IPS-11a (cell line): ENCODE results near the gene TMEM255B.
"Not testable (repeated sequence)": the region's sequence is repeated elsewhere in the genome, so short reads cannot be mapped to it uniquely, and the experiment has no call there.

Source experiments
- H3K4me3 ChIP-seq: one replicate; pipeline ENCODE4 v1.5.1; 2013; ENCODE audit warnings: low read depth, low read length, control low read depth

The TMEM255B gene

DNA sequence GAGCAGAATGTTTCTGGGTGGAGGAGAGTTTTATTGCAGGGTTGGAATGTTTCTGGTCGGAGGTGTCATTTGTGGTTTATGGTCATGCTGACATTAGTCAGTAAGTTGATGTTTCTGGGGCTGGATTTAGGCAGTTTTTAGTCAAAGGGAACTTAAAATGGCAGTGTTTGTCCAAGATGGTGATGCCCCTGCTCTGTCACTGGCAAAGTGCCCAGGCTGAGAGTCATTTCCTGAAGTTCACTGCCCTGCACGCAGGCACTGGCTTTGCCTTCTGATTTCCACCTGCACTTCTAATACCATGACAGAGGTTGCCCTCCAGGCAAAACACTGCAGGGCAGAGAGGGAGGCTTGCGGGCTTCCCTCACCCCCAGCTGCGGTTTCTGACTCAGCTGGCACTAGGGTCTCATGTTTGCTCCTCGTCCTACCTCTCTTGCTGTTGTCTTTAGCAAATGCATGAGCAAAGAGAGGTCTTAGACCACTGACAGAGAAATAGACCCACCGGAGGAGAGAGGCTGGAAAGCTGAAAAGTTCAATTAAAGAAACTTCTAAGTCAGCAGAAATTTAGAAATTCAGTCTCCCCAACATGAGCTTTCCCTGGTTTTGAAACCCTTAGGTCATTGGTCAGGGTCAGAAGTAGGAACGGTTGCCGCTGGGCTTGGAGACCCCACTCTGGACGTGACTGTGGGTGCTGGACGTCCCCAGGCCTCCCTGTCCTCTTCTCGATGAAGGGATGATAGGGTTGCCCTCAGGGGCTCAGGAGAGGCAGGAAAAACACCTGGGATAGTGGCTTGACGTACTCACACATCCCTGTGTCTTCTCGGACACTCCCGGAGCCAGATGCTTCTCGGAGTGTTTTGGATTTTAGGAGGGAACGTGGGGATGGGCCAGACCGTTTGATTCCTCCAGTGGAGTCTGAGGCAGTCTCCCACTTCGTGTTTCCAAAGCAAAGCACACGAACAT lies 26.3 kb downstream of the TMEM255B start:
- no peak overlapping the region for H3K4me3 ChIP-seq

DNA sequence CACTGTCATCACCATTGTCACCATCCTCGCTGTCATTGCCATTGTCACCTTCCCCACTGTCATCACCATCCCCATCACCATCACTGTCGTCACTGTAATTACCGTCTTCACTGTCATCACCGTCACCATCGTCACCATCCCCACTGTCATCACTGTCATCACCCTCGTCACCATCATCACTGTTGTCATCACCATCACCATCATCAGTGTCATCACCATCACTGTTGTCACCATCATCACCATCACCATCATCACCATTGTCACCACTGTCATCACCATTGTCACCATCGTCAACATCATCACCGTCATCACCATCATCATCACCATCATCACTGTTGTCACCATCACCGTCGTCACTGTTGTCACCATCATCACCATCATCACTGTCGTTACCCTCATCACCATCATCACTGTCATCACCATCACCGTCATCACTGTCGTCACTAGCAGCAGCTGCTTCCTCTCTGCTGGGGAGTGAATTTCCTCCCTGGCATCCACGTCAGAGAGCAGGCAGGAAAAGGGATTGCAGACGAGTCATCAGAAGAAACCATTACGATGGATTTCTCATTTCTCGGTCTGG lies 27.3 kb downstream of the TMEM255B start:
- no peak overlapping the region for H3K4me3 ChIP-seq

DNA sequence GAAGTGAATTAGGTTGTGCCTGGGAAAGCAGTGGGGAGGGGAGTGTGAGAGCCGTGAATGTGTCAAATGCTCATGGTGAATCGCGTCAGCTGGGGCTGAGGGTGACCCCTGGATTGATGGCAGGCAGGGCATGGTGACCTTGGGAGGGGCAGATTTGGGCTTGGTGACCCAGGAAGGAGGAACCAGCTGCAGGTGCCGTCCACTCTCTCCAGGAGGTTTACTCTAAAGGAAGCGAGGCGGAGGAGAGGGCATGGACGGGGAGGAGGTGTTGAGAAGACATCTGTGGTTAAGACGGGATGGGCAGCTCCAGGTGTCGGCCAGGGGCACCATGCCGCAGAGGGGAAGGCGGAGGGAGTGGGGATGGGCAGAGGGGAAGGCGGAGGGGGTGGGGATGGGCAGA lies 28.7 kb downstream of the TMEM255B start:
- H3K4me3 ChIP-seq = no peak overlapping the region

DNA sequence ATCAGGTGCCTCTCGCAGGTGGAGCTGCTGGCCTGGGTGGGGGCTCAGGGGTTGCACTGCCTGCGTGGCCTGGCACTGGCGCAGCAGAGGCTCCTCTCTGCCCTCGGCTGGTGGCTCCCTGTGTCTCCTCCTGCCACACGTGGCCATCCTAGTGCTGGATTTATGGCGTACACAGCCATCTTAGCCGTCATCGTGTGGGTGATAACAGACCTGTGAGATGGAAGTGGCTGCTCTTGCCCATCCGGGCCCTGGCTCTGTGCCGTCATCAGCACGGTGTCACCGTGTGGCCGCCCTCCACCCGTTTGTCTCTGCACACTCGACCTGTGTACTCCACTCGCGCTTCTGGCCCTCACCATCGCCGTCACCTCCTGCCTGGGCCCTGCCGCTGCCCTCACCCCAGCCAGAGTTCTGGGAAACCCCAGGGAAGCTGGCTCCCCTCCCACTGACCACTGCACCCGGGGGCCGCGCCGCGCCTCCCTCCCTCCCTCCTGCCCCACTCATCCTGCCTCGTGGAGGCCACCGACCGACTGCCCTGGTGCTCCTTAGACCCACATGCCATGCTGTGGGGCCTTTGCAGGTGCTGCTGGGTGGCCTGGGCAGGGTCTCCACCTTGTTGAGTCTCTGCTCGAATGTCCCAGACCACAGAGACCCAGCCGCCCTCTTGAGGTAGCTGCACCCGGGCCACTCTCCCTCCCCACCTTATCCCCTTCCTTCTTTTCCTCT lies 29.5 kb downstream of the TMEM255B start:
- H3K4me3 ChIP-seq = no peak overlapping the region

DNA sequence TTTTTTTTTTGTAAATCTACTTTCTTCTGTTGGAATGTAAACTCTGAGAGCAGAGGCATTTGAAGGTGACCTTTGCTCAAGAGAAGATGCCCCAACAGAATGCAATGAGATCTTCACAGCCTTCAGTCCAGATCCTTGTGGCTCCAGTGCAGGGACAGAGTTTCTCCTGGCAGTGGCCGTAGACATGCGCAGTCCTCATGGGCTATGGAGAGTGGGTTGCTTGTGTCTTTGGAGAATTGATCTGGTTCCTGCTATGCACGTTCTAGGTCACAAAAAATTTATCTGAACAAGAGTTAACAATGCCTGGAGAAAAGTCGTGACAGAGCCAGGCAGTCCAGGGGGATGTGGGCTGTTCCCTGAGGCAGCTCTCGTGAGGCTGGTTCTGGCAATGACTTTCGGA lies 30.1 kb downstream of the TMEM255B start:
- no peak overlapping the region for H3K4me3 ChIP-seq

DNA sequence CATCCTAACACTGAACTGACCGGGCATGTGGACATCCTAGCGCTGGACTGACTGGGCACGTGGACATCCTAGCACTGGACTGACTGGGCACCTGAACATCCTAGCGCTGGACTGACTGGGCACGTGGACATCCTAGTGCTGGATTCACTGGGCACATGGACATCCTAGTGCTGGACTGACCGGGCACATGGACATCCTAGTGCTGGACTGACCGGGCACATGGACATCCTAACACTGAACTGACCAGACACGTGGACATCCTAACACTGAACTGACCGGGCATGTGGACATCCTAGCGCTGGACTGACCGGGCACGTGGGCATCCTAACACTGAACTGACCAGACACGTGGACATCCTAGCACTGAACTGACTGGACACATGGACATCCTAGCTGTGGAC lies 30.9 kb downstream of the TMEM255B start:
- not testable (repeated sequence) for H3K4me3 ChIP-seq

DNA sequence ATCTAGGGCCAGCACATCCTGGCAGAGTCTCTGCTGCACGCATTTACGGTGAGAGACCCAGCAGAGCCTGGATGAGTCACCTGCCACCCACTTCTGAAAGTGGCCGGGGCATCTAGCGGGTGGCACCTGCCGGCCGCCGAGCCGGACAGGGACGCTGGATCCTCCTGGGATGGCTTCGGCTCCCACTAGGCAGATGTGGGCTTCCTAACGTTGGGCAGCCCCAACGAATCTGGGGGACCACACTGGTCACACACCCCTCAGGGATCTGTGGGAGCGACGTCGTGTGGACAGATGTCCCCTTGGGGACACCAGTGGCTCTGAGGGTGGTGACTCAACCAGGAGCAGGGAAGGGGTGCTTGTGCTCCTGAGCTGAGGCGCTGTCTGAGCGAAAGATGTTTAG lies 32.2 kb downstream of the TMEM255B start:
- no peak overlapping the region for H3K4me3 ChIP-seq

DNA sequence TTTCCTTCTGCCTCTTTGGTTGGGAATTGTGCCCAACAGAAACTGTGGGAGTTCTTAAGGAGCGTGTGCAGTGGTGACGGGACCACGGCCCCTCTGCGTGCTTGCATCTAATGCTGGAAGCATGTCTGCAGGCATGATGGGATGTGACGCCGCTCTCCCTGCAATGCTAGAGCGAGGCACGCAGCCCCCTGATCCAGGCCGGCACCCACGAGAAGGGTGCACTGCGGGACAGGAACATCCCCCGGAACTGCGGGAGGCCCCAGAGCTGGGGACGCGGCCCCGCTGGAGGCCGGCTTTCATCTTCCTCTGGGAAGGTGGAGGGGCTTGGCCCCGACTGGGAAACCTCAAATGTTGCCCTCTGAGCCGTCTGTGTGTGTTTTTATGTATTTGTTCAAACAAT lies 32.7 kb downstream of the TMEM255B start:
- H3K4me3 ChIP-seq = no peak overlapping the region

DNA sequence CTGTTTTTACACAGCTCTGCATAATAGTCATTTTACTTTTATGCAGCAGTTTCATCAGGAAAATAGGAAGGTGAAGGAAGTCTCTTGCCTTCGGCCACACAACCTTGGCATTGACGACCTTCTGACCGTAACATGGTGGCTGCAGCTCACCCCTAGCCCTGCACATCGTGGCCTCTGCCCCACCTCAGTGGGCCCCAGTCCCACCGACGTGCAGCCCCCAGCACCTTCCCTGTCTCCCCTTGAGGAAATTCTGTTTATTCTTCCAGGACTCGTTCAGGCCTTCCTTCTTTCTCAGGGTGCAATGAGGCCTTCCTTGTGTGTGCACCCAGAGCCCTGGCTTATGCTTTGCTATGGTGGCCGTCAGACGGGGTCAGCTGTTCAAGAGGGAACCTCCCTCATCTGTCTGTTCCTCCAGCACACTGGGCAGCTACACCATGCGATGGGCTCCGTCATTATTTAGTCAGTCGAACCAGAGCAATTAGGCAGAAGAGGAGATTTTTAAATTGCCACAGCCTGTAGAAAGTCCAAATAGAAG lies 33.3 kb downstream of the TMEM255B start:
- no peak overlapping the region for H3K4me3 ChIP-seq

DNA sequence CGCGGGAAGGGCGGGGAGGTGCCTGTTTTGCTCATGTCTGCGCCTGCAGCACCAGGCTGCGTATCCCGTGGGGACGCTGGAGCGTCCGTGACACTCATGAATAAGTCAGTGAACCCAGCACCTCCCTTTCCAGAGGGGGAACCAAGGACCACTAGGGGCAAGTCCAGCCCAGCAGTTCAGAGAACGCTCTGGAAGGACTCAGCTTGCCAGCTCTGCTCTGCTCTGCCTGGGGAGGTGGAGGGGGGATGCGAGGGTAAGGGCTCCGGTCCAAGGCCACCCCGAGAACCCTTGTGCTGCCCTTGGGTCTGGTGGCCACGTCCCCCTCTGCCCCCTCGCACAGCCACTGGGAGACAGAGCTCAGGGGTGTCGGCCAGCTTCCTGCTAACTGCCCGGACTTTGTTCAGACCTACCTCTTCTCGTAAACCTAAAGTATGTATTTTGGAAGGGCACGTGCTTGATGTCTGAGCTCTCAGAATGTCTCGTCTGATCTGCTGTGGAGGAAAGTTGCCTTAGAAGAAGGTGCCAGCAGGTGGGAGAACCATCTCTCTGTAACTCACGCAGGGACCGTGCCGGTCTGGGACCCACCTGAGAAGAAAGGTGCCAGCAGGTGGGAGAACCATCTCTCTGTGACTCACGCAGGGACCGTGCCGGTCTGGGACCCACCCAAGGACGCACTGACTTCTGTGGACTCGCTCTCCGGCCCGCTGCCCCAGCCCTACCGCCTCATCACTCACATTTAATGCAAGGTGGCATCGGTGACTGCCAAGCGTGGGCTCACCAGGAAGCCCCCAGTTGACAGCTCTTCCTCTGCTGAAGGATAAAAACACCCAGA lies 34.1 kb downstream of the TMEM255B start:
- no peak overlapping the region for H3K4me3 ChIP-seq

DNA sequence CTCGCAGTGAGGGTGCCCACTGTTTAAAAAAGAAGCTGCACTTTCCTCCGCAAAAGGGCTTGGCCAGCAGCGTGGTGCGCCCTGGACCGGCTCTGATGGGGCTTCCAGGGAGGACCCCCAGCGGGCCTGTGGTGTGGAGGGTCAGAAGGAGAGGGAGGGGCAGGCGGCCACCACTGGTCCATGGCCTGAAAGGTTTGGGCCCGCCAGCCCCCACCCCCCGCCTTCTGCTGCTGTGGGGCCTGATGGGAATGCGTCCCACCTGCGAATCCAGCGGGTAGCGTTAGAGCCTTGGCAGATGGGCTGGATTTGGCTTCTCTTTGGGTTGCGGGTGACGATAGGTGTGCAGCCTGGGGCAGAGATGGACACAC lies 34.7 kb downstream of the TMEM255B start:
- no peak overlapping the region for H3K4me3 ChIP-seq

DNA sequence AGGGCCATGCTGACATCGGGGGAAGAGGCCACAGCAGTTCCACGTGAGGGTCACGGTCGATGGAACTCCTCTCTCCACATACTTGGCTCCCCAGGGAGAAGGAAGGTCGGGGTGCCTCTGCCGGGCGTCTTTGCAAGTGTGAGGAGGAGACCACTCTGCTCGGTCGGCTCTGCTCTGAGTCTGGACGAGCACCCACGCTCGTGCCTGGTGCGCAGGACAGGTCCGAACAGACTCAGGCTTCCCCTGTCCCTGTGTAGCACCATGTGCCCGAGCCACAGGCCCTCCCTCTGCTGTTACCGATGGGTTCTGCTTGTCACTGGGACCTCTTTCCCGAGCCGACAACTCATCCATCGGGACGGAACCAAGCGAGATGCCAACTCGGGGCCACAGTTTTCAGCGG lies 35.1 kb downstream of the TMEM255B start:
- no peak overlapping the region for H3K4me3 ChIP-seq

DNA sequence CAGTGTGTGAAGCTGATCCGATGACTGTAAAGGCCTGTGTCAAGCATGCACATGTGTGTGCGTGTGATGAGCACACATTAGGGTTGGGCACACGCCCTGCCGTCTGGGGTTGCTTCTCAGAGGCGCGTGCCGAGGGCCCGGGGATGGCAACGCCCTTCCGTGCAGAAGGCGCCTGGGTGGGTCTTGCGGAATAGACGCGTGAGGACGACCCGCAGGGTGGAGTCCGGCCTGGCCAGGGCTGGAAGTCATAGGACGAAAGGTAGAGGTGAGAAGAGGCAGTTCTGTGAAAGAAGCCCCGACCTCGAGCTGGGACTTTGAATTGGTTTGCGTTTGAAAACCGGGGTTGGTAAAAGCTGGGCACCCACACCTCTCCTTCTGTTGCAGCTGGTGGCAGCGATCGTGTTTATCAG lies 35.7 kb downstream of the TMEM255B start:
- H3K4me3 ChIP-seq = no peak overlapping the region

DNA sequence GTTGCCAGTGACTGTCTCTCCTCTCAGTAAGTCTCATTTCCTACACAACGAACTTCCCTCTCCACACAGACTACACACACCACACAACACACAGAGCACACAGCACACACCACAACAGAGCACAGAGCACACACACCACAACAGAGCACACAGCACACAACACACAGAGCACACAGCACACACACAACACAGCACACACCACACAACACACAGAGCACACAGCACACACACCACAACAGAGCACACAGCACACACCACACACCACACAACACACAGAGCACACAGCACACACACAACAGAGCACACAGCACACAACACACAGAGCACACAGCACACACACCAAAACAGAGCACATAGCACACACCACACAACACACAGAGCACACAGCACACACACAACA lies 36.3 kb downstream of the TMEM255B start:
- H3K4me3 ChIP-seq = not testable (repeated sequence)

DNA sequence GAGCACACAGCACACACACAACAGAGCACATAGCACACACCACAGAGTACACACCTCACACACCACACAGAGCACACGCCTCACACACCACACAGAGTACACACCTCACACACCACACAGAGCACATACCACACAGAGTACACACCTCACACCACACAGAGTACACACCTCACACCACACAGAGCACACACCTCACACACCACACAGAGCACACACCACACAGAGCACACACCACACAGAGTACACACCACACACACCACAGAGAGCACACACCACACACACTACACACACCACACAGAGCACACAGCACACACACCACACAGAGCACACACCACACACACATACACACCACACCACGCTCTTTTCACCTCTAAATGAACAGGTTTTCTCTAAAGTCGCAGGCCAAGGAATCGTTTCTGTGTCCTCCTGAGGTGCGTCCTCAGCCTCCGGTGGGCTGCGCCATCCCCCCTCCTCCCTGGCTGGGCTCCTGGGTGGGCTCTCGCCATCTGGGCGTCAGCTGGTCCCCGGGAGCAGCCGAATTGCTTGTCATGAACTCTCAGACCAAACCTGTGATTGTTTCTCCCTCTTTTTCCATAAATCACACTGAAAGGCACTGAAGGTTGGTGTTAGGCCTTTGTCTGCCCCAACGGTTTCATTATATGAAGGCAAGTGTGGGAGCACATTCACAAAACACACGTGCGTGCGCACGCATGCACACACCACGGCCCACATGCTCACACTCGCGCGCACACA lies 37.4 kb downstream of the TMEM255B start:
- H3K4me3 ChIP-seq = no peak overlapping the region

DNA sequence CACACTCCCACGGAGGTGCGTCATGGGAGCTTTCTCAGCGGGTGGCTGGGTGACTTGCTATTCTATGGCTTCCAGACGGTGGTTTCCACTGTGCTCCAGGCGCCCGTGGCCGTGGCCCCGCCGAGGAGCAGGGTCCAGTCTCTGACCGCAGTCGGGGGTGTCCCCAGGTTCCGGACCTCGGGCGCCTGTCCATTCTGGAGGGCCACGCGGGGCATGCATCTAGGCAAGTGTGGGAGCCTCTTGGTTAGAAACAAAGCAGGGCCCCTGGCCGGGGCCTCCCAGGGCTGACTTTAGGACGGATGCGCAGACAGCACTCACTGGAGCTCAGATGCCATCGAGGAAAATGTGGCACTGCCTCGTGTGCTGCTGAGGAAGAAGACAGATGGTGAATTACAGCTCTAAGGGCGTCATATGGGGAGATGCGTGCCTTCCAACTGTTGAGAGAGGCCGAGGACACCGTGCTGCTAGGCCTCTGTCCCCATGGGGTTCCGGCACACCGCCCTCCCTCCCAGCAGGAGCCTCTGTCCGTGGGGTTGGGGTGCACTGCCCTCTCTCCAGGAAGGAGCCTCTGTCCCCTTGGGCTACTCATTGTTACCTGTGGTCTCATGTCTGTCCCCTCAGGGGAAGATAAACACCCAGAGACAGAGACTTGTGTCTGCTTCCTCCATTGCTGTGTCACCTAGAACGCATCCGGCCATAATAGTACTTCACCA lies 38.1 kb downstream of the TMEM255B start:
- no peak overlapping the region for H3K4me3 ChIP-seq

DNA sequence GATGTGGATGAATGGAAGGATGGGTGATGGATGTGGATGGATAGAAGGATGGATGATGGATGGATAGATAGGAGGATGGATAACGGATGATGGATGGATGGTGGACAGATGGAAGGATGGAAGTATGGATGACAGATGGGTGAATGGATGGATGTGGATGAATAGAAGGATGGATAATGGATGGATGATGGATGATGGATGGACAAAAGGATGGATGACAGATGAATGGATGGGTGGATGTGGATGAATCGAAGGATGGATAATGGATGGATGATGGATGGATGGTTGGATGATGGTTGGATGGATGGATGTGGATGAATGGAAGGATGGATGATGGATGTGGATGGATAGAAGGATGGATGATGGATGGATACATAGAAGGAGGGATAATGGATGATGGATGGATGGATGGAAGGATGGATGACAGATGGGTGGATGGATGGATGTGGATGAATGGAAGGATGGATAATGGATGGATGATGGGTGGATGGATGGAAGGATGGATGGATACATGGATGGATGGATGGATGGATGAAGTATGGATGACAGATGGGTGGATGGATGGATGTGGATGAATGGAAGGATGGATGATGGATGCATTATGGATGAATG lies 39.3 kb downstream of the TMEM255B start:
- no peak overlapping the region for H3K4me3 ChIP-seq

DNA sequence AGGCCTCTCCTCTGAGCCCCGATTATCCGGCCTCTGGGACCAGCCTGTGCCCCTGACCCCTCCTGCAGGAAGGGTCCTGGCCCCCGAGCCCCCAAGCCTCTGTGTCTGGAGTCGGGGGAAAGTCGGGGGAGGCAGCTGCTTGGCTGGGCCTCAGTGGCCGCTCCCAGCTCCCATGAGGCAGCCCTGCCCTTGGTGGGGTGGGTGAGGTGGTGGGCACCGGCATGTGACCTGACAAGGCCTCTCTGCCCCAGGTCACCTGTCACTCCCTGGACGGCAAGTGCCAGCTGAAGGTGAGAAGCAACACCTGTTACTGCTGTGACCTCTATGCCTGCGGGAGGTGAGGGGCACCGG lies 41.5 kb downstream of the TMEM255B start:
- no peak overlapping the region for H3K4me3 ChIP-seq

DNA sequence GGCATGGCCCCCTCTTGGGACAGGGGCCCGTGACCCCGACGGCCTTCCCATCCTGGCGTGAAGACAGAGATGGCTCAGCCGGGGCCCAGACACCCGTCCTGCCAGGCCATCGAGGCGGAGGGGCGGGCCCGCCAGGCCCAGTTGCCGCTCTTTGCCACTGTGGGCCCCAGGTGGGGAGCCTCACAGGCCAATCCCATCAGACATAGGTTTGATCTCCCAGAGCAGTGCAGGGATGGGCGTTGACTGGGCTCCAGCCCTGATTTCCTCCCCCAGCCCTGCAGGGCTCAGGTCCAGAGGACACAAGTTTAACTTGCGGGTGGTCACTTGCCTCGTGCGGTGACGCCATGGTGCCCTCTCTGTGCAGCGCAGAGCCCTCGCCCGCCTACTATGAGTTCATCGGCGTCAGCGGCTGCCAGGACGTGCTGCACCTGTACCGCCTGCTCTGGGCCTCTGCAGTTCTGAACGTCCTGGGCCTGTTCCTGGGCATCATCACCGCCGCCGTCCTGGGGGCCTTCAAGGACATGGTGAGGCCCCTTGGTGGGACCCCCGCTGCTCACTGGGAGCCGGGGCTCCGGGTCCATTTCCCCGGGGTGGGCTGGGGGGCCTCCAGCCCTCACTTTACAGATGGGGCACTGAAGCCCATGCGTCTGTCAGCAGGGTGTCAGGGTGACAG lies 42.4 kb downstream of the TMEM255B start:
- H3K4me3 ChIP-seq = no peak overlapping the region
